H1 (cell line): ENCODE results near the gene SLC44A1. TPM values are rescaled to one million over a fixed set of nuclear protein-coding genes. Genes with fewer than 3 reads are reported as not detected.

ENCODE experiments used
- CTCF ChIA-PET: fragments of 300-600 bp; sonication (Branson Sonifier 250); formaldehyde crosslinking; loops from one replicate; lab custom pipeline; 2021; ENCODE audit not compliant: partially characterized antibody; lab: Charles Lee
- POLR2A ChIA-PET: fragments of 300-600 bp; sonication (Branson Sonifier 250); formaldehyde crosslinking; loops from one replicate; lab custom pipeline; 2021; ENCODE audit warnings: inconsistent platforms; ENCODE audit not compliant: partially characterized antibody; lab: Charles Lee
- DNase-seq, 2 experiments: peaks; one replicate each; pipeline versions ENCODE4 v3.0.0 to v3.0.0-alpha.2; 2010 to 2022; ENCODE audit warnings: low spot score in 2 of 2, low read depth in 1 of 2, mixed read lengths in 1 of 2
- FAIRE-seq: peaks from 2 replicates; lab custom pipeline; 2011; peaks lifted over from hg19 to GRCh38; lab: Jason Lieb, UNC
- H2AFZ ChIP-seq: 2 replicates; pipeline ENCODE4 v1.8.1; 2012; ENCODE audit warnings: low read length, inconsistent platforms
- H2AK5ac ChIP-seq: 2 replicates; pipeline ENCODE4 v1.6.1; 2013; ENCODE audit warnings: low read depth, low read length
- H2BK120ac ChIP-seq: replicated peaks from 2 replicates; pipeline ENCODE3; 2013; ENCODE audit warnings: low read depth, low read length, inconsistent platforms
- H2BK12ac ChIP-seq: 2 replicates; pipeline ENCODE4 v1.6.1; 2013; ENCODE audit warnings: low read depth, low read length
- H2BK15ac ChIP-seq: 2 replicates; pipeline ENCODE4 v1.6.1; 2013; ENCODE audit warnings: low read length
- H2BK20ac ChIP-seq: 2 replicates; pipeline ENCODE4 v1.6.1; 2013; ENCODE audit warnings: low read length
- H2BK5ac ChIP-seq: 2 replicates; pipeline ENCODE4 v1.6.1; 2013; ENCODE audit warnings: low read depth, low read length
- H3K14ac ChIP-seq: 2 replicates; pipeline ENCODE4 v1.6.1; 2013; ENCODE audit warnings: inconsistent platforms; ENCODE audit not compliant: insufficient read length
- H3K18ac ChIP-seq: 2 replicates; pipeline ENCODE4 v1.6.1; 2013; ENCODE audit warnings: low read length; ENCODE audit errors: extremely low read depth
- H3K23ac ChIP-seq: 2 replicates; pipeline ENCODE4 v1.6.1; 2013; ENCODE audit warnings: inconsistent platforms; ENCODE audit not compliant: insufficient read length
- H3K23me2 ChIP-seq: 2 replicates; pipeline ENCODE4 v1.6.1; 2013; ENCODE audit warnings: low read depth, low read length
- H3K27ac ChIP-seq: 2 replicates; pipeline ENCODE4 v1.6.1; 2011; ENCODE audit warnings: low read depth, low read length, inconsistent platforms
- H3K27me3 ChIP-seq, 4 experiments: replicated peaks in 1 of 4; 1 replicate in 1 of 4; 2 replicates in 3 of 4; pipeline versions ENCODE4 v1.6.1 to v1.8.1; 2011 to 2013; ENCODE audit warnings: low read length in 3 of 4, mild to moderate bottlenecking in 3 of 4, inconsistent platforms in 2 of 4, mixed read lengths in 2 of 4, moderate library complexity in 1 of 4; ENCODE audit not compliant: control insufficient read depth in 3 of 4, insufficient read depth in 3 of 4; ENCODE audit errors: extremely low read depth in 1 of 4
- H3K36me3 ChIP-seq, 4 experiments: 2 replicates each; pipeline versions ENCODE4 v1.6.1 to v1.8.1; 2011 to 2013; ENCODE audit warnings: mild to moderate bottlenecking in 4 of 4, low read length in 3 of 4, moderate library complexity in 2 of 4, control low read depth in 1 of 4, inconsistent platforms in 1 of 4; ENCODE audit not compliant: insufficient read depth in 4 of 4, control insufficient read depth in 2 of 4
- H3K4ac ChIP-seq: replicated peaks from 2 replicates; pipeline ENCODE3; 2013; ENCODE audit warnings: low read length, low read depth, mixed read lengths, inconsistent platforms; ENCODE audit not compliant: insufficient read length
- H3K4me1 ChIP-seq, 4 experiments: replicated peaks in 1 of 4; 1 replicate in 1 of 4; 2 replicates in 3 of 4; pipeline versions ENCODE4 v1.6.1 to v1.8.1; 2011 to 2013; ENCODE audit warnings: low read length in 3 of 4, inconsistent platforms in 2 of 4, mixed read lengths in 1 of 4; ENCODE audit not compliant: insufficient read depth in 4 of 4, control insufficient read depth in 3 of 4
- H3K4me2 ChIP-seq, 2 experiments: 2 replicates each; pipeline versions ENCODE4 v1.6.1 to v1.8.1; 2011 to 2013; ENCODE audit warnings: low read depth in 2 of 2, low read length in 2 of 2, control low read depth in 1 of 2, inconsistent platforms in 1 of 2, mild to moderate bottlenecking in 1 of 2; ENCODE audit not compliant: insufficient read depth in 1 of 2
- H3K4me3 ChIP-seq, 4 experiments: fragments of 200-600, 300-600 bp in 1 of 4; sonication (generic), shearing (Covaris generic), sonication (Bioruptor Twin) in 1 of 4; 2 replicates each; pipeline versions ENCODE4 v1.5.1 to v1.8.1; 2011 to 2016; ENCODE audit warnings: low read length in 4 of 4, low read depth in 3 of 4, control low read depth in 2 of 4, inconsistent platforms in 2 of 4, mild to moderate bottlenecking in 2 of 4, mixed read lengths in 1 of 4, moderate library complexity in 1 of 4; ENCODE audit not compliant: insufficient read depth in 2 of 4; ENCODE audit errors: extremely low read depth in 1 of 4
- H3K56ac ChIP-seq: replicated peaks from 2 replicates; pipeline ENCODE3; 2013; ENCODE audit warnings: low read depth, mild to moderate bottlenecking, mixed read lengths, low read length, inconsistent platforms; ENCODE audit not compliant: insufficient read length
- H3K79me1 ChIP-seq: 2 replicates; pipeline ENCODE4 v1.6.1; 2013; ENCODE audit warnings: low read depth, low read length, control low read depth
- H3K79me2 ChIP-seq, 2 experiments: 2 replicates each; pipeline versions ENCODE4 v1.6.1 to v1.8.1; 2012 to 2013; ENCODE audit warnings: low read length in 2 of 2, mild to moderate bottlenecking in 2 of 2, inconsistent platforms in 1 of 2; ENCODE audit not compliant: insufficient read depth in 2 of 2, control insufficient read depth in 1 of 2
- H3K9ac ChIP-seq, 4 experiments: replicated peaks in 1 of 4; 1 replicate in 1 of 4; 2 replicates in 3 of 4; pipeline versions ENCODE4 v1.6.1 to v1.8.1; 2011 to 2013; ENCODE audit warnings: low read depth in 3 of 4, low read length in 3 of 4, control low read depth in 2 of 4, mild to moderate bottlenecking in 2 of 4, moderate library complexity in 2 of 4, inconsistent platforms in 1 of 4; ENCODE audit errors: extremely low read depth in 1 of 4
- H3K9me3 ChIP-seq, 2 experiments: 2 replicates each; pipeline versions ENCODE4 v1.6.1 to v1.8.1; 2012 to 2013; ENCODE audit warnings: mild to moderate bottlenecking in 2 of 2, moderate library complexity in 2 of 2, control low read depth in 1 of 2, inconsistent platforms in 1 of 2, low read depth in 1 of 2, low read length in 1 of 2, mixed read lengths in 1 of 2; ENCODE audit not compliant: insufficient read depth in 2 of 2
- H4K20me1 ChIP-seq, 2 experiments: replicated peaks in 1 of 2; 2 replicates each; pipeline versions ENCODE3 to v1.8.1; 2011 to 2013; ENCODE audit warnings: inconsistent platforms in 2 of 2, low read length in 2 of 2, mild to moderate bottlenecking in 1 of 2; ENCODE audit not compliant: insufficient read depth in 2 of 2, control insufficient read depth in 1 of 2
- H4K5ac ChIP-seq: 2 replicates; pipeline ENCODE4 v1.6.1; 2013; ENCODE audit warnings: low read length, low read depth, mixed read lengths, inconsistent platforms; ENCODE audit not compliant: insufficient read length
- H4K8ac ChIP-seq: 2 replicates; pipeline ENCODE4 v1.8.0; 2013; ENCODE audit warnings: mild to moderate bottlenecking, moderate library complexity, low read length, inconsistent platforms; ENCODE audit not compliant: insufficient read depth; ENCODE audit errors: extremely low read depth
- H4K91ac ChIP-seq: replicated peaks from 2 replicates; pipeline ENCODE3; 2013; ENCODE audit warnings: low read length, mixed read lengths, inconsistent platforms; ENCODE audit not compliant: insufficient read length
- HDAC6 ChIP-seq: IDR thresholded peaks from one replicate; pipeline ENCODE4 v1.7.1; 2012; ENCODE audit warnings: low read depth, mild to moderate bottlenecking, inconsistent platforms, low read length, moderate library complexity
- JUND ChIP-seq: IDR thresholded peaks from 2 replicates; pipeline ENCODE4 v1.6.1; 2011; ENCODE audit warnings: mild to moderate bottlenecking, improper control_type of control experiment, low read length
- KDM4A ChIP-seq: IDR thresholded peaks from one replicate; pipeline ENCODE4 v1.7.1; 2012; ENCODE audit warnings: low read depth, mild to moderate bottlenecking, moderate library complexity, low read length, inconsistent platforms; ENCODE audit not compliant: severe bottlenecking
- RXRA ChIP-seq: IDR thresholded peaks from 2 replicates; pipeline ENCODE4 v1.6.1; 2011; ENCODE audit warnings: low read depth, mild to moderate bottlenecking, low read length, moderate library complexity; ENCODE audit not compliant: insufficient read depth
- SP1 ChIP-seq: IDR thresholded peaks from 2 replicates; pipeline ENCODE4 v1.6.1; 2011; ENCODE audit warnings: low read depth, low read length
- WGBS, 2 experiments: shearing (Covaris generic) in 1 of 2; methylation state at CpG; one replicate each; pipeline versions ENCODE4 v1.1.6 to v1.1.7; 2013 to 2015; ENCODE audit warnings: low lambda C conversion rate in 2 of 2, mixed read lengths in 2 of 2, inconsistent platforms in 1 of 2, low coverage in 1 of 2, missing lambda C conversion rate in 1 of 2; ENCODE audit not compliant: insufficient replicate concordance in 2 of 2, insufficient coverage in 1 of 2, insufficient read length in 1 of 2; ENCODE audit errors: extremely low coverage in 1 of 2, missing lambda C conversion rate in 1 of 2; 5-methylcytosine and 5-hydroxymethylcytosine counted together
- polyA plus RNA-seq, 7 experiments: library from polyadenylated mRNA; depleted of rRNA in 3 of 7; stranded (reverse) in 5 of 7; unstranded in 2 of 7; fragments of >200 nt in 5 of 7; fragments of 200-250 nt in 2 of 7; gene quantifications; 1 replicate in 5 of 7; 2 replicates in 1 of 7; 4 replicates in 1 of 7; pipeline versions ENCODE4 v1.2.1 to v1.2.3, GENCODE V29; 2011 to 2013; ENCODE audit warnings: missing spikeins in 2 of 7, mixed read lengths in 2 of 7
- total RNA-seq: library from RNA; stranded (reverse); fragmentation: NEBNext Ultra II Directional; extraction: Animal tissue kit (Norgen Biotek cat#: 25700); gene quantifications from 2 replicates; pipeline ENCODE4 v1.2.1, GENCODE V29; 2021

Gene SLC44A1
- total and polyA plus RNA-seq, 2 of the 8 experiments (the other 6 are each of a cell fraction or from before 2014, with no cell fraction given) = 30.5 to 71.2 TPM

DNA sequence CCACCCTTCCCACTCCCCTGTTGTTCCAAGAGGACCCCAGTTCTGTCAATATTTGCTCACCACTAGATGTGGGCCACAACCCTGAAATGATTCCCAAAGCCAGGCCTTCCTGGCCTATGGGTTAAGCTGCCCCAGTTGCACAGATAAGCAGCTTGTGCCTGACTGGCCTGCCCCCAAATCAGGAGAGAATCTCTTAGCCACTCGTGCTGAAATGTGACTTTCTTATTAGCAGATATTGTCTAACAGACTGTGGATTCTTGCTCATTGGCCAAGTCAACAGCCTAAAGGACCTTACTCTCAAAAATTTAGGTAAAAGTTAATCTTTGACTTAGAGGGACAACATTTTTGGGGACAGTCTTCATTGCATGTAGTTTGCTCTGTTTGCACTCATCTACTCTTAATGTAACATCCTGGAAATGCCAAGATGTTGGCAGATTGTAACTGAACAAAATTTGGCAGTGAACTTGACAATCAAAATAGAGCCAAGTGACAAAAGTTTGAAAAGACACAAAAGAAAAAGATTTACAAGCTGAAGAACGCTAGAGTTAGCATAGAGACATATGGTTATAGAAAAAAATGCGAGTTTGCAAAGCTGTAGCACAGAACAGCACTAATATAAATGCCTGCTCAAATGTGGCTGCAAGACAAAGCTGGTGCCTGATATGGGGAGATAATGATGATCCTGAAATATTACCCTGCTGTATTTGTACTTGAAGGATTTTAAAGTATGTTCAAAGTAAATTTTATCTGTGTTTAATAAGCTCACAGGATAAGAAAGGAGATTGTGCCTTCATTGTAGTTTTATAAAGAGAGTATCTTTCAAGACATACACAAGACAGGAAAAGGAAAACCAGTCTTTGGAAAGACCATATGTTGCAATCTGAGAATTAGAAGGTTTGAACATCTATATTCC is 174.4 kb downstream of the SLC44A1 start:
- Histone ChIP-seq H2AFZ (no peak overlapping the region), H4K91ac (no peak overlapping the region), H2BK5ac (no peak overlapping the region), H4K8ac (no peak overlapping the region), H3K36me3 (no peaks in the 10 kb centered on the region), H3K4ac (no peak overlapping the region), H3K9me3 (no peaks in the 10 kb centered on the region)
- no peak for TF ChIP-seq SP1
- no peak for TF ChIP-seq KDM4A
- TF ChIP-seq JUND = no peak
- TF ChIP-seq HDAC6 = no peak
- TF ChIP-seq RXRA = no peak
- TF ChIP-seq, all 59 proteins: peak for 0
- 83% methylated on average over 3 of the region's 3 CpGs; no CpG with 5 or more reads in 1 of the 2 experiments for WGBS, 2 experiments
- Histone ChIP-seq H3K79me1 (no peaks in the 10 kb centered on the region), H3K79me2 (no peaks in the 10 kb centered on the region), H4K5ac (no peak overlapping the region), H3K27ac (no peak overlapping the region), H3K27me3 (no peaks in the 10 kb centered on the region), H2BK15ac (no peak overlapping the region), H2BK12ac (no peak overlapping the region), H2BK120ac (no peak overlapping the region), H3K23me2 (no peaks in the 10 kb centered on the region), H3K23ac (no peak overlapping the region), H4K20me1 (no peaks in the 10 kb centered on the region), H3K9ac (no peak overlapping the region), H3K18ac (no peak overlapping the region), H3K14ac (no peak overlapping the region), H3K4me2 (no peak overlapping the region), H3K4me3 (no peak overlapping the region), H2AK5ac (no peak overlapping the region), H2BK20ac (no peak overlapping the region), H3K4me1 (peaks cover 0 to 6% (median 1%) of the 10 kb centered on the region in 4 experiments; a peak in 4 of 7 replicates), H3K56ac (no peak overlapping the region)
- CTCF ChIA-PET = interaction anchor here (0.7 to 1.6 kb wide), 4 partner anchors 31 to 611 kb away, joined by 3 to 5 read pairs (median 5); partner anchors contain the start of gene SLC44A1
- DNase-seq = no peak
- POLR2A ChIA-PET = no interaction called here
- FAIRE-seq = no peak
